Thyroid gland (tissue), 4 donors: Measurements from ENCODE around the gene ALMS1.

ENCODE experiments used
- CTCF ChIP-seq, 6 experiments: fragments of 200-600 bp in 3 of 6; fragments of 450-650 bp in 3 of 6; sonication (generic) in 3 of 6; IDR thresholded peaks; one replicate each; pipeline ENCODE4 v1.5.1; 2016 to 2019; ENCODE audit warnings: antibody characterized with exemption in 6 of 6, mild to moderate bottlenecking in 2 of 6, inconsistent platforms in 1 of 6, moderate library complexity in 1 of 6
- POLR2A ChIP-seq, 2 donors: fragments of 450-650 bp; IDR thresholded peaks; one replicate each; pipeline ENCODE4 v1.6.1; 2017; ENCODE audit warnings: antibody characterized with exemption in 2 of 2, mild to moderate bottlenecking in 2 of 2, moderate library complexity in 1 of 2

GRCh38 chr2:73638429-73638828, 252.8 kb downstream of the ALMS1 start:
- TF ChIP-seq CTCF (IDR thresholded peaks at IDR 0.05), result no peak
- no peak for TF ChIP-seq POLR2A (IDR thresholded peaks at IDR 0.05)
